ENCODE results near the gene USP13.
"Not testable (repeated sequence)": the region's sequence is repeated elsewhere in the genome, so short reads cannot be mapped to it uniquely, and the experiment has no call there.

The USP13 gene

DNA sequence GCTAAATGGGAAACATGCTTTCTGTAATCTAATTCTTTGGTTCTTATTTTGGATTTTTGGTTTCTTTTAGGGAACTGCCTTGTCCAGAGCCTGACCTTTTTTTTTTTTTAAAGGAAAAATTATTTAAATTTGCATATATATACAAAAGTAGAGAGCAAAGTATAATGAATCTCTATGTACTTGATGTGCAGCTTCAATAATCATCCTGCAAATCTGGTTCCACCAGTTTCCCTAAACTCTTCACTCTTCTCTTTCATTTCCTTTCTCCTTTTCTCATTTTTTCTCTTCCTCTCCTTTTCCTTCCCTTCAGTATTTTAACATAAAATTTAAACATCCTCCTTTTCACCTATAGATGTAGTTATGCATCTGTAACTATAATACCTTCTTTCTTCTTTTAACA, 82.5 kb downstream of the USP13 start:
- no peak for DNase-seq (ENCODE audit: low read depth)

DNA sequence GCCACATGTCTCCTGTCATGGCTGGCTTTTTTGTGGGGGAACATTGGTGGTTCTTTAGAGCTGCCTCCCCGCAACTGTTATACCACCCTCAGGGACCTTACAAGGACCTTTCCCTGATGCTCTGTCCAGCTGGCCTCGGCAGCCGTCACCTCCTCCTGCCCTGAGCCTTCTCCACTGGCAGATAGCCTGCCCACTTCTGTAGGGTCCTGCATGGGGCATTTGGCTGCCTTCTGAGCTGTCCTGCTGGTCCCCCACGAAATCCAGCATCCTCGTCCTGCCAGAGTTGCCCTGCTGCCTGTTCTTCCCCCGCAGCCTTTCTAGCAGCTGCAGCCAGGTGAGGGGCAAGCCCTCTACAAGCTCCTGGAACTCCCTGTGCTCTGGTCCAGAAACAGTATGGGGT, 86.2 kb downstream of the USP13 start:
- no peak for DNase-seq (ENCODE audit: low read depth)

DNA sequence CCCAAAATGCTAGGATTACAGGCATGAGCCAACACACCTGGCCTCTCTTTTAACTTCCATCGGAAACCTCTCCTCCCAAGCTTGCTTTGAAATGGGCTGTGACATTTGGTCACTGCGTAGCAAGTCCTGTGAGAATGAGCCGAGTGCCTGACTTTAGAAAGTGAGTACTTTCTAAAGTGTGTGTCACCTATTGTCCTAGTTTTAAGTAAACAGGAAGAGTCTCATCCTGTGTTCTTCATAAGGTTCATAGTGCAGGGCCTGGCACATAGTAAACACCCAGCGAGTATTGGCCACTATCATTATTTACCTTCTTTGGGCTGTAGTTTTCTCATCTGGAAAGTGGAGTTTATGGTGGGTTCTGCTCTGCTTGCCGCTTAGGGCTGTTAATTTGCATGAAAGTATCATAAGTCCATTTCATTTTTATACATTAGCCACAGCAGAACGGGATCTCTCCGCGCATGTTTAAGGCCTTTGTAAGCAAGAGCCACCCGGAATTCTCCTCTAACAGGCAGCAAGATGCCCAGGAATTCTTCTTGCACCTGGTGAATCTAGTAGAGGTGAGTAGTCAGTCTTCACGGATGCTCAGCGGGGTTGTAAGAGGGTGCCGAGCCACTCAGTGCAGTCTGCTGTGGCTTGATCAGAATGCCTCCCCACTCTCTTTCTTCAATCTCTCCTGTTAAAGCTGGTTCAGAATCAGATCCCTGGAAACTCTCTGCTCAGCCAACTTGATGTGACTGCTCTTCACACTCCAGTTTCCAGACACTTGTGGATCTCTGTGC, 87.2 kb downstream of the USP13 start:
- no peak for DNase-seq (ENCODE audit: low read depth)

DNA sequence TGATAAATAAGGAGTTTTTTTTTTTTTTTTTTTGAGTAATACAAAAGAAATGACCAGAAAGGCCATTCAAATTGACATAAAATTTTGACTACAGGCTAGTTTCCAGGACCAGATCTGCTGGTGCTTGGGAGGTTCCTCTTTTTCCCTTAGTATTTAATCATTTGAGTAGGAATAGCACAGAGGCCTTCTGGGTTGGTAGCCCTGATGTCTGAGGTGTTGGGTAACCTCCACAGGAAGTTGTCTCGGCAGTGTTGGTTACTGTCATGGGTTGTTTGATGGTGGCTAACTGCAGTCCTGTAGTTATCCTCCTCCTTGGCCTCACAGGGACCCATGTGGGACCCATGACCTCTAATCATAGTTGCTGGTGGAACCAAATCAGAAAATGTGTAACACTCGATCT, 91.1 kb downstream of the USP13 start:
- DNase-seq (ENCODE audit: low read depth), result no peak

DNA sequence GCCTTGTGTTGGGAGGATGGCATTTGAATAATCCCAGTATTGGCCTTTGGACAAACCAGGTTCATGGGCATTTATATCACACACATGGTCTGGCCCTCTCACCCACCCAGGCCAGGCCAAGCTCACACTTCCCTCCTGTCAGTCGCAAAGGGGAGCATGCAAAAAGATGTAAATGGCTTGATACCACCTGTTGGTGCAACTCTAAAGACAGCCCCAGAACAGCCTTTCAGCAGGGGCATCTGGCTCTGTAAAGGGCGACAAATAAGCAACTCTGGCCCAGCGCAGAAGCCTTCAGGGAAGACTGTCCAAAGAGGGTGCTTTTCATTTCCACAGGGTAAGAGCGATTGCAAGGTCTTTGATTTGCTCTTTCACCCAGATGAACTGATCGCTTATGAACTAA, 91.8 kb downstream of the USP13 start:
- DNase-seq (ENCODE audit: low read depth), result no peak

DNA sequence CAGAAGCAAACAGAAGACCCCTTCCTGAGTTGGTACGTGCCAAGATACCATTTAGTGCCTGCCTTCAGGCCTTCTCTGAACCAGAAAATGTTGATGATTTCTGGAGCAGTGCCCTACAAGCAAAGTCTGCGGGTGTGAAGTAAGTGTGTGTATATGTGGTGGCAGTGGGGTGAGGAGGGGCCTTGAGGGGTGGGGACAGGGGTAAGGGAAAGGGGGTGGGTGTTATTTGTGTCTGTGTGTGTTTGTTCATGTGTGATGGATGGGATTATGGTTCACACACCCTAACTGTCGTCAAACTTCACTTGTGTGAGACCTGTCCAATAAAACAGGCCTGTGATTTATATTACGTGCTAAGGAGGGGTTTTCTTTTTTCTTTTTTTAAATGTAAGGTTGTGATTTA, 92.2 kb downstream of the USP13 start:
- DNase-seq (ENCODE audit: low read depth), result no peak

DNA sequence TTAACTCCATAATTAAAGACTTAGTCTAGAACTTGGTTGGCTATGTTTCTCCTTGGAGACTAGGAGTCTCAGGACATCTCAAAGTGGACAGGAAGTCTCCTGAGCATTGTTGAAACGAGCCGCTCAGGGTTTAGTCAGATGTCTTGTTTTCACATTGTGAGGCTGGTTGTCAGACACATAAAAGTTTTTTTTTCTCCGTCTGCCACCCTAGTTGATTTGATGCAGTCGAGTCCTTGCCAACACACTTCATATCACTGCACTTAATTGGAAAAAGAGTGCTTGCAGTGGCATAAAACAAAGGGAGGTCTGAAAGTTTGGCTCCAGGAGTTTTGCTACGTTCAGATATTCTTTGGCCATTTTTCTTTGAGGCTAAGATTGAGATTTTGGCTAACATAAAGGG, 92.9 kb downstream of the USP13 start:
- no peak for DNase-seq (ENCODE audit: low read depth)

DNA sequence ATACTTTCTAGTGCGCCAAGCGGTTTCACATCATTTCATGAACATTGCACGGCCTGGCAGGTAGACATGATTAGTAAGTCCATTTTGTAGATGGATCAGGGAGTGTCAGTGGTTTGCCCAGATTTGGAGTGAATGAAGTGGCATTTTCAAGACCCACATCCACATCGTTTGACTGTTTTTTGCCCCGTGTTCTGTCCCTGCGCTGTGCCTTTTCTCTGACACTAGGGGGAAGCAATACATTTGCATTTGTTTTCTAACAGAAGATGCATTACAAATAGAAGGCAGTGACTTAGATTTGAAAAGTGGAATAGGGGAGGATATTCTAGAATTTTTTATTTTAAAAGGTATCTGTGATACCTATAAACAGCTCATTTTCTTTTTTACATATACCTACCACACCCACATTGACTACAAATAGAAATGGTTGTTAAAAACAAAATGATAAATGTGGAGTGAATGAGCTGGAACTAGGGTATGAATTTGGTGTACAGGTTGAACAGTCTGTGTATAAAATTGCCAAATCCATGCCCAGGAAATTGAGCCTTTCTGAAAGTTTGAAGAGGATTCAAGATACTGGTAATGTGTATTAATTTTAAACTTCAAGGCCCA, 98.0 kb downstream of the USP13 start:
- no peak for DNase-seq (ENCODE audit: low read depth)

DNA sequence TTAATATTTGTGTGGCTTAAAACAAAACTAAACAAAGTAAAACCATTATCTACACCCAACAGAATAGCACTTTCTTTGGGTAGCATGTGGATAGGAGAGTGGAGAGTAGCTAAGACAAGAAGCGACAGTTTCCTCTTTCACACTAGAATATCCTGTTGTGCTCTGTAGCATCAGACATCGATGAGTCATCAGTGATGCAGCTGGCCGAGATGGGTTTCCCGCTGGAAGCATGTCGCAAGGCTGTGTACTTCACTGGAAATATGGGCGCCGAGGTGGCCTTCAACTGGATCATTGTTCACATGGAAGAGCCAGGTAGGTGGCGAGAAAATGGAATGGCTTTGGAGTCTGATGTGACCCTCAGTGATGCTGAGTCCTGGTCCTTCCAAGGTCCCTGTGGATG, 108.1 kb downstream of the USP13 start:
- peak; percentile 65 for DNase-seq (ENCODE audit: low read depth)

DNA sequence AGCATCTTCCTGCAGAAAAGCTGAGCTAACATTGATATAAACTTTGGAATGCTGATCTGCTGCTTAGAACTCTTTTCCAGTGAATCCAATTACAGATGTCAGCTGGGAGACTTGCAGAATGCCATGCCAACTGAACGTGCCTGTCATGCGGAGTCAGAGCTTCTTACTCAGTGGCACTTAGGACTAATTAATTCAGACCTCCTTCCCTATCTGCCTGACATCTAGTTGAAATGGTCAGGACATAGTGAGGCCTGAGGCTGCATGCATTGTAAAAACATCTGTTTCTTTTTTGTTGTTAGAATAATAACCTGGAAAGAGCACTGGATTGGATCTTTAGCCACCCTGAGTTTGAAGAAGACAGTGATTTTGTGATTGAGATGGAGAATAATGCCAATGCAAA, 112.6 kb downstream of the USP13 start:
- DNase-seq (ENCODE audit: low read depth), result no peak

DNA sequence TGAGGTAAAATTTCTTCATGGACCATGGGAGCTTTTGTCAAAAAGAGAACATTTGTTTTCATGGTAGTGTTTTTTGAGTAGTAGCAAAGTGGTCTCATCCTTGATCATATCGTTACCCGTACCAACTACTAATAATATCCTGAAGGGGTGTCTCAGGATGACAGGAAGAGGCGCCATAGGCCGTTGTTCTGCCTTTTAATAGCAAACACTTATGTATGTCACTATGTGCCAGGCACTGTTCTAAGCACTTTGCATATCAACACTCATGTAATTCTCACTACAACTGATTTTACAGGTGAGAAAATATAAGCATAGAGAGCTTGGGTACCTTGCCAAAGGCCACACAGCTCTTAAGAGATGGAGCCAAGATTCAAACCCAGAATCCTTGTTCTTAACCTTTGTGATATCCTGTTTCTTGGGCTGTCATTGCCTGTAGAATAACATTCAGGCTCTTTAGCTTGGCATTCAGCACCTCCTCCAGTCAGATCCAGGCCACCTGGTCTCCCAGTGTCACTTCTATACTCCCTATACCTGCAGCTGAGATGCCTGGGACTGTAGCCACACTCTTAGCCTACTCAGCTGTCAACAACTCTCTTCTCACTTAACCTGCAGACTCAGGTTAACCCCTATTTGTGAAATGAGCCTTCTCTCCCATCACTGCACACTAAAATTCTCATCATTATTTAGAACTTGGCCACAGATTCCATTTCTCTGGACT, 113.7 kb downstream of the USP13 start:
- no peak for DNase-seq (ENCODE audit: low read depth)

DNA sequence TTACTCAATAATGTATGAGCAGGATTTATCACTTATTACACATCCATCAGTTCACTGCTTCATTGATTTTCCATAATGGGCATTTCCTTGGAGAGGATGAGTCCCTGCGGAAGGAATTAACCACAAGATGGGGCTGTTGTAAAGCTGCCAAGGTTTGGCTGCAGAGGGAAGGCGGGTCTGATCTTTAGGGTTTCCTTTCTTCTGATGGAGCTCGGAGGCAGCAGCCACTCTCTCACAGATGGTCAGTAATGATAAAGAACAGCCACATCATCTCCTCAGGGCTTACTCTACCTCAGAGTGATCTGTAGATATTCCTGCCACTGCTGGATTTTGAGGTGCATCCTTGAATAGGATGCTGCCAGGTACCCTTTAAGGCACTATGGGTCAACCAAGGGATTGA, 115.2 kb downstream of the USP13 start:
- peak; percentile 80 for DNase-seq (ENCODE audit: low read depth)

DNA sequence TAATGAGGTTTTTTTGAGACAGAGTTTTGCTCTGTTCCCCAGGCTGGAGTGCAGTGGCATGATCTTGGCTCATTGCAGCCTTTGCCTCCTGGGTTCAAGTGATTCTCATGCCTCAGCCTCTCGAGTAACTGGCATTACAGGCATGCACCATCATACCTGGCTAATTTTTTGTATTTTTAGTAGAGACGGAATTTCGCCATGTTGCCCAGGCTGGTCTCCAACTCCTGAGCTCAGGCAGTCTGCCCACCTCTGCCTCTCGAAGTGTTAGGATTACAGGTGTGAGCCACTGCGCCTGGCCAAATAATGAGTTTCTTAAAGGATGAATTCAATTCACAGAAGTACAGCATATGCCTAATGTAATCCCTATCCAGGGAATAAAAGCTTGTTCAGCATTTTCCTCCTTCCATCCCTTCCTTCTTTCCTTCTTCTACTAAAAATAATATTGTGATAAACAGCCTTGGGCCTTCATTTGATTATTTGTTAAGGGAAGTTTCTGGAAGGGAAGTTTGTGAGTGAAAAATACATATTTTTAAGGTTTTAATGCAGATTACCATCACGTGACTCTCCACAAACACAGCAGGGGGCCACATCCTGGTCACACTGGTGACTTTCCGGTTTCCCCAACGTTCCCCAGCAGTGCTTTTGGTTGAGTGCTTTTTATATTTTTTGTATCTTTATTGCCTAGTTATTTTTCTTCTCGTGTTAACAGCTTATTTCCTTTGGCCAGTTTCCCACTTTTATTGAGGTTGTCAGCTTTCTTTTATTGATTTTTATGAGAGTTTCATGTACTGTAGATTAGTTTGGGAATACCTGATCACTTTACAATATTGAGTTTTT, 116.8 kb downstream of the USP13 start:
- no peak for DNase-seq (ENCODE audit: low read depth)

DNA sequence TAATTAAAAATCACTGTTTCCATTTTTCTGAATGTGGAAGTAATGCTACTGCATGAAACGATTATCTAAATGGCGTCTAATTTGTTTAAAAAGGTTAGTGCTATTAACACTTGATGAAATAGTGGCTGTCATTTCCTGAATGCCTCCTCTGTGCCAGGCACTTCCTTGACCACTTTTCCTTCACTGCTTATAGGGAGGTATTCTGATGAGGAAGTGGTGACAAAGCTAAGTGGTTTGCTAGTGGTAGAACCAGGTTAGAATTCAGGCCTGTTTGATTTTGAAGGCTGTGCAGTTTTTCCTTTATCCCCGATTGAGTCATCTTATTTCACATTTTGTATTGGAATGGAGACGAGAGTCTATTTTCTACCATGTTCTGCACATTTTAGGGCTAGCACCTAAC, 119.0 kb downstream of the USP13 start:
- DNase-seq (ENCODE audit: low read depth), result no peak

DNA sequence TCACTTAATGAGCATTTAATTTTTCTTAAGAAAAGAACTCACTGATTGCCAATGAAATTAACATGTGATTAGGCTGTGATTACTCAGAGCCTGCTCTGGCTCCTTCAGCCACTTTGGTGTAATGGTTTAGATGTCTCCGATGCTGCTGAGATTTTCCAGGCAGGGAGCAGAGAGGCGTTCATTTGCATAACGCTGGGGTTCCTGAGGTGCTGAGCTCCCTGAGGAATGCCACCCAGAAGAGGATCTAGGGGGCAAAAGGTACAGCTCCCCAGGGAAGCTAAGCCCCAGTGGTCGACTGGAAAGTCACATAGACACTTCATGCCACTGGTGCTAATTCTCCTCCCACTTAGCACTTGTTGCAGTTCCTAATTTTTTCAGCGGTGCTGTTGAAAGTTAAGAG, 119.5 kb downstream of the USP13 start:
- DNase-seq (ENCODE audit: low read depth), result no peak

DNA sequence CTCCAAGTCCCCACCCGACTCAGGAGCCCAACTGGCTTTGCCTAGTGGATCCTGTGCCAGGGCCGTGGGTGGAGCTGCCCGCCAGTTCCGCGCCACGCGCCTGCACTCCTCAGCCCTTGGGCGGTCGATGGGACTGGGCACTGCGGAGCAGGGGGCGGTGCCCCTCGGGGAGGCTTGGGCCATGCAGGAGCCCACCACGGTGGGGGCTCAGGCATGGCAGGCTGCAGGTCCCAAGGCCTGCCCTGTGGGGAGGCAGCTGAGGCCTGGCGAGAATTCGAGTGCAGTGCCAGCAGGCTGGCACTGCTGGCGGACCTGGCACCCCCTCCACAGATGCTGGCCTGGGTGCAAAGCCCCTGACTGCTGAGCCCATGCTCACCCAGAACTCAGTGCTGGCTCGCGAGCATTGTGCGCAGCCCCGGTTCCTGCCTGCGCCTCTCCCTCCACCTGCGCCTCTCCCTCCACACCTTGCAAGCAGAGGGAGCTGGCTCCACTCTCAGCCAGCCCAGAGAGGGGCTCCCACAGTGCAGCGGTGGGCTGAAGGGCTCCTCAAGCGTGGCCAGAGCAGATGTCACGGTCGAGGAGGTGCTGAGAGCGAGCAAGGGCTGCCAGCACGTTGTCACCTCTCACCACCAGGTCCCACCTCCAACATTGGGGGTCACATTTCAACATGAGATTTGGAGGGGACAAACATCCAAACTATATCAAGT, 122.7 kb downstream of the USP13 start:
- no peak for DNase-seq (ENCODE audit: low read depth)

DNA sequence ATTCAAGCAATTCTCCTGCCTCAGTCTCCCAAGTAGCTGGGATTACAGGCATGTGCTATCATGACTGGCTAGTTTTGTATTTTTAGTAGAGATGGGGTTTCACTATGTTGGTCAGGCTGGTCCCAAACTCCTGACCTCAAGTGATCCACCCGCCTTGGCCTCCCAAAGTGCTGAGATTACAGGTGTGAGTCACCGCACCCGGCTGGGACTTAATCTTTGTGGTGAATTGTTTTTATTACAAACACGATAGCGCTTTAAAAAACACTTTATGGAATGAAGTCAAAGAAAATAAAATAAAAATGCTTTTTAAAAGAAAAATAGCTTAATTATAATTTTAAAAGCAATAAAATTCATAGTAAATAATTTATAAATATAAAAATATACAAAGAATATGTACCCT, 130.0 kb downstream of the USP13 start:
- DNase-seq (ENCODE audit: low read depth), result not testable (repeated sequence)

DNA sequence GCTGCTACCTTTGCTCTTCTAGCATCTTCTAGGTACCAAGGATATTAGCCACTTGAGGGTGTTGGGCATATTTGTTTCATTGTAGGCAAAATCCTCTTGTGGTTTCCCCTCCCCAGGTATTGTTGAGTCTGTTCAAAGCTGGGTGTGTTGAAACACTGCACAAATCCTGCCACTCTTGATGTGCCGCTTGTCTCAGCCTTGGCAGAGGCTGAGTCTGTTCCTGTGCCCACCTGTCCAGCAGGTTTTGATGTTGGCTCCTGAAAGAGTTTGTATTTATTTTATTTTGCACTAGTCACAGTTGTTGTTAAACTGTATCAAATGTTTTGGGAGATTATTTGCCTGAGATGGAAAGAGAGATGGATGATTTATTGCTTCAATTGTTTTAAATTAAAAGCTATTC, 136.2 kb downstream of the USP13 start:
- no peak for DNase-seq (ENCODE audit: low read depth)

DNA sequence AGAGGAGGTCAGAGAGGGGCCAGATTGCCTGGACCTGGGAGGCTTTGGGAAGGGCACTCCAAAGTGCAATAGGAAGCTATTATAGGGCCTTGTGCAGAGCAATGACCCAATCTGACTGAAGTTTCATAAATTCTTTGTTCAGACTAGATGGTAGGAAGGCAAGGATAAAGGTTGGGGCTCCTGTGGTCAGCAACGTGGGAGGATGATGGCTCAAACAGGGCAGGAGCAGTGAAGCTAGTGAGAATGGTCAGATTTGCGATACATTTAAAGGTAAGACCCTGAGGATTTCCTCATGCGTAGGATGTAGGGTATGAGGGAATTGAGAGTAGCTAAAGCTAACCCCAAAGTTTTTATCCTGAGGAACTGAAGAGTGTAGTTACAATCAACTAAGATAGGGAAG, 139.0 kb downstream of the USP13 start:
- no peak for DNase-seq (ENCODE audit: low read depth)

DNA sequence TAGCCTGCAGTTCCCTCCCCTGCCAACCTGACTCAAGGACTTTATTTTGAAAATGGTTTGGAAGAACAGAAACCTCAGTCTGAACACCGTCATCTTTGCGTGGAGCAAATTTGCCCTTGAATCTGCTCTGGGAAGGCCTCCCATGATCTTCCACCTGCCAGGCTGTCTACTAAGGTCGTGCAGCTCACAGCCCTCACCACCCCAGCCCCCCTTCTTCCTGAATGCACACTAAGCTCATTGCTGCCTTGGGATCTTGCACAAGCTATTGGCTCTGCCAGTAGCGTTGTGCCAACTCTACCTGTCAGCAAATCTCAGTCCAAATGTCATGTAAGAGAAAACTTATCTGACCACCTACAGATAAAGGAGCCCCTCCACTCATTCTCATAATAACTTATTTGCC, 141.5 kb downstream of the USP13 start:
- DNase-seq (ENCODE audit: low read depth), result no peak

DNA sequence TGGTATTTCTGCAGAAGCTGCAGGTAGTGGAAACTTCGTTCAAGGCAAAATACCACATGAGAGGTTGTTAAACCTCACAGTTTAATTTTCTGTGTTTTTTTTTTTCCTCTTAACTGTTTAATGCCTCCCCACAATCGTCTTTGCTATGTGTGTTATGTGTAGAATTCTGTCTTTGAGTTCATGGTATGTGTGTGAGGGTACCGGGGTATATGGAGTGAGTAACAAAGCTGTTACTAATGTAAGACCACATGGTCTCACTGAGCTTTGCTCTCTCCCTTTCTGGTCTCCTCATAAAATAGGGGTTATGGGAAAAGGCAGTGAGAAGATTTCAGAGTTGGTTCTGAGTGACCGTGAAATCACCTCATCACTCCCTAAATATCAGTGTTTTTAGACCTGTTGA, 143.6 kb downstream of the USP13 start:
- DNase-seq (ENCODE audit: low read depth), result no peak

DNA sequence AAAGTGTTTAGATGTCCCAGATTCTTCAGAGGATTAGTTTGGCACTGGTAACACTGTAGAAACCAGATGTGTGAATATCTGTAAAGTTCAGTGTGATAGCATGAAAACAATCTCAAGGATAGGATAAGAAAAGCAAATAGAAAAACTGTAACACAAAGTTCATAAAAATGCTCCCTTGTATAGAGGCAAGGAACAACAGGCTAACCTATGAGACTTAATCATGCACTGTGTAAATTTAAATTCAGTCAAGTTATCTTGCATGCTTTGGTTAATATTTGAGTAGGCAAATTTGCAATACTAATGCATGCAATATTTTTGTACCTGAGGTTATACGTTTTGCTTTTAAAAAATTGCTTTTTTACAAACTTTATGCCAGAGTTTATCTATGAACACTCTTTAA, 144.4 kb downstream of the USP13 start:
- DNase-seq (ENCODE audit: low read depth), result no peak
